Liver (tissue), 9 donors: ENCODE data around the gene ATF7. TPM values are rescaled to one million over a fixed set of nuclear protein-coding genes. Genes with fewer than 3 reads are reported as not detected.

ENCODE experiments used
- DNase-seq: peaks from one replicate; pipeline ENCODE4 v3.0.0-alpha.2; 2017; ENCODE audit warnings: low spot score
- H3K27ac ChIP-seq, 2 donors: one replicate each; pipeline ENCODE4 v1.7.0; 2013; ENCODE audit warnings: inconsistent platforms in 2 of 2, low read length in 2 of 2, control low read depth in 1 of 2, low read depth in 1 of 2, mild to moderate bottlenecking in 1 of 2
- H3K27me3 ChIP-seq, 4 donors: one replicate each; pipeline versions ENCODE4 v1.6.1 to v1.7.0; 2013; ENCODE audit warnings: low read length in 3 of 4, inconsistent platforms in 1 of 4, mild to moderate bottlenecking in 1 of 4, moderate library complexity in 1 of 4; ENCODE audit not compliant: control insufficient read depth in 4 of 4, insufficient read depth in 4 of 4
- H3K36me3 ChIP-seq, 4 donors: one replicate each; pipeline versions ENCODE4 v1.6.1 to v1.7.0; 2013; ENCODE audit warnings: low read length in 3 of 4, mild to moderate bottlenecking in 3 of 4, low read depth in 1 of 4, moderate library complexity in 1 of 4; ENCODE audit not compliant: control insufficient read depth in 4 of 4, insufficient read depth in 3 of 4
- H3K4me1 ChIP-seq, 4 donors: one replicate each; pipeline versions ENCODE4 v1.6.1 to v1.7.0; 2013; ENCODE audit warnings: low read length in 3 of 4, mild to moderate bottlenecking in 3 of 4, moderate library complexity in 1 of 4; ENCODE audit not compliant: control insufficient read depth in 4 of 4, insufficient read depth in 4 of 4
- H3K4me3 ChIP-seq, 3 donors: one replicate each; pipeline versions ENCODE4 v1.6.1 to v1.7.0; 2013; ENCODE audit warnings: low read length in 3 of 3, control low read depth in 1 of 3, low read depth in 1 of 3, mild to moderate bottlenecking in 1 of 3
- H3K9ac ChIP-seq, 2 donors: one replicate each; pipeline ENCODE4 v1.7.0; 2013; ENCODE audit warnings: low read length in 2 of 2, mild to moderate bottlenecking in 2 of 2, moderate library complexity in 2 of 2, control low read depth in 1 of 2, low read depth in 1 of 2
- H3K9me3 ChIP-seq, 4 donors: one replicate each; pipeline versions ENCODE4 v1.6.1 to v1.7.0; 2013; ENCODE audit warnings: low read length in 3 of 4; ENCODE audit not compliant: control insufficient read depth in 4 of 4
- ATF3 ChIP-seq: IDR thresholded peaks from 2 replicates; pipeline ENCODE4 v1.6.1; 2016; ENCODE audit warnings: antibody characterized with exemption
- CTCF ChIP-seq: fragments of 150-350 bp; IDR thresholded peaks from 2 replicates; pipeline ENCODE4 v1.5.1; 2017; ENCODE audit warnings: improper control_type of control experiment, low read depth, low read length; ENCODE audit not compliant: missing input control
- EGR1 ChIP-seq, 2 donors: IDR thresholded peaks; 2 replicates each; pipeline ENCODE4 v1.6.1; 2016 to 2018; ENCODE audit warnings: antibody characterized with exemption in 2 of 2, low read depth in 2 of 2
- FOXA1 ChIP-seq: IDR thresholded peaks from 2 replicates; pipeline ENCODE4 v1.6.1; 2016; ENCODE audit warnings: antibody characterized with exemption
- FOXA2 ChIP-seq: IDR thresholded peaks from 2 replicates; pipeline ENCODE4 v1.6.1; 2016; ENCODE audit warnings: antibody characterized with exemption
- GABPA ChIP-seq, 2 donors: IDR thresholded peaks in 1 of 2; conservative IDR thresholded peaks in 1 of 2; 2 replicates each; pipeline ENCODE4 v1.6.1; 2016; ENCODE audit warnings: antibody characterized with exemption in 2 of 2, mild to moderate bottlenecking in 1 of 2, moderate library complexity in 1 of 2
- JUND ChIP-seq, 2 donors: IDR thresholded peaks; 2 replicates each; pipeline ENCODE4 v1.6.1; 2016; ENCODE audit warnings: antibody characterized with exemption in 2 of 2
- NR2F2 ChIP-seq: IDR thresholded peaks from 2 replicates; pipeline ENCODE4 v1.6.1; 2016; ENCODE audit warnings: antibody characterized with exemption
- RAD21 ChIP-seq, 2 donors: IDR thresholded peaks; 2 replicates each; pipeline ENCODE4 v1.6.1; 2016; ENCODE audit warnings: antibody characterized with exemption in 2 of 2, mild to moderate bottlenecking in 2 of 2
- REST ChIP-seq: IDR thresholded peaks from 2 replicates; pipeline ENCODE4 v1.6.1; 2016; ENCODE audit warnings: antibody characterized with exemption, mild to moderate bottlenecking
- RXRA ChIP-seq, 2 donors: IDR thresholded peaks; 2 replicates each; pipeline ENCODE4 v1.6.1; 2017 to 2018; ENCODE audit warnings: antibody characterized with exemption in 2 of 2, mild to moderate bottlenecking in 1 of 2
- SP1 ChIP-seq: IDR thresholded peaks from 2 replicates; pipeline ENCODE4 v1.6.1; 2018; ENCODE audit warnings: antibody characterized with exemption, mild to moderate bottlenecking
- TAF1 ChIP-seq: conservative IDR thresholded peaks from 2 replicates; pipeline ENCODE4 v1.6.1; 2016; ENCODE audit warnings: antibody characterized with exemption, mild to moderate bottlenecking
- YY1 ChIP-seq: IDR thresholded peaks from 2 replicates; pipeline ENCODE4 v1.6.1; 2016; ENCODE audit warnings: antibody characterized with exemption, mild to moderate bottlenecking
- ZBTB33 ChIP-seq: IDR thresholded peaks from 2 replicates; pipeline ENCODE4 v1.6.1; 2016; ENCODE audit warnings: antibody characterized with exemption
- WGBS: extraction: QIAGEN DNeasy Blood & Tissue Kit; methylation state at CpG from one replicate; pipeline ENCODE4 v1.1.7; 2013; 5-methylcytosine and 5-hydroxymethylcytosine counted together
- polyA plus RNA-seq, 2 donors: library from polyadenylated mRNA; stranded (reverse) in 1 of 2; unstranded in 1 of 2; fragments of 200-250 nt in 1 of 2; fragments of >200 nt in 1 of 2; fragmentation: Nextera tagmentation in 1 of 2; extraction: Ambion mirVana in 1 of 2; gene quantifications; one replicate each; pipeline versions ENCODE4 v1.2.1 to v1.2.3, GENCODE V29; 2013 to 2015
- total RNA-seq, 2 donors: library from RNA; depleted of rRNA; stranded (reverse); fragments of >200 nt; gene quantifications; one replicate each; pipeline ENCODE4 v1.2.3, GENCODE V29; 2014
- donor health status: healthy.
- donor health status: healthy.
- donor health status: healthy.
- donor health status: healthy.
- donor health status: healthy.

The ATF7 gene
- total and polyA plus RNA-seq, 4 donors = 5.3 to 14.5 (median 9.9) TPM

GRCh38 chr12:53586745-53587144, 39.4 kb downstream of the ATF7 start:
- no peak for TF ChIP-seq RAD21 (IDR thresholded peaks at IDR 0.05)
- TF ChIP-seq RXRA (IDR thresholded peaks at IDR 0.05) = no peak
- 87% methylated on average over 8 of the region's 8 CpGs for WGBS
- peaks cover 0 to 2% (median 0%) of the 10 kb centered on the region in 4 donors for H3K36me3 ChIP-seq
- DNase-seq = no peak
- H3K9me3 ChIP-seq = no peaks in the 10 kb centered on the region
- no peak overlapping the region for H3K27ac ChIP-seq
- H3K4me3 ChIP-seq = no peak overlapping the region
- peaks cover 0 to 6% (median under 1%) of the 10 kb centered on the region in 4 donors for H3K4me1 ChIP-seq
- no peaks in the 10 kb centered on the region for H3K27me3 ChIP-seq
- no peak overlapping the region for H3K9ac ChIP-seq

GRCh38 chr12:53585448-53586125, 40.6 kb downstream of the ATF7 start:
- no peaks in the 10 kb centered on the region for H3K27me3 ChIP-seq
- TF ChIP-seq YY1 (no peak), JUND (IDR thresholded peaks at IDR 0.05) (no peak), TAF1 (no peak), SP1 (no peak), FOXA1 (no peak), EGR1 (IDR thresholded peaks at IDR 0.05; ENCODE audit: low read depth in 2 of 2) (no peak), ATF3 (no peak), REST (no peak), RXRA (IDR thresholded peaks at IDR 0.05) (no peak), GABPA (IDR thresholded peaks at IDR 0.05 in 1 of 2, conservative IDR thresholded peaks at IDR 0.05 in 1 of 2) (no peak), RAD21 (IDR thresholded peaks at IDR 0.05) (no peak), ZBTB33 (no peak), NR2F2 (no peak), FOXA2 (no peak), CTCF (no peak)
- 85% methylated on average over 2 of the region's 2 CpGs for WGBS

More at GRCh38 chr12:53585448-53586125, 40.6 kb downstream of the ATF7 start:
- Histone ChIP-seq H3K9ac (no peak overlapping the region), H3K4me3 (no peak overlapping the region), H3K9me3 (no peaks in the 10 kb centered on the region), H3K27ac (no peak overlapping the region), H3K4me1 (no peaks in the 10 kb centered on the region), H3K36me3 (peaks cover 0 to 2% (median 0%) of the 10 kb centered on the region in 4 donors)
- DNase-seq = no peak
